ENCODE results near the gene MAN1C1. TPM values are rescaled to one million over a fixed set of nuclear protein-coding genes. Genes with fewer than 3 reads are reported as not detected.

The MAN1C1 gene
- total RNA-seq, 1 experiment from 2014 or later: 1.2 TPM

DNA sequence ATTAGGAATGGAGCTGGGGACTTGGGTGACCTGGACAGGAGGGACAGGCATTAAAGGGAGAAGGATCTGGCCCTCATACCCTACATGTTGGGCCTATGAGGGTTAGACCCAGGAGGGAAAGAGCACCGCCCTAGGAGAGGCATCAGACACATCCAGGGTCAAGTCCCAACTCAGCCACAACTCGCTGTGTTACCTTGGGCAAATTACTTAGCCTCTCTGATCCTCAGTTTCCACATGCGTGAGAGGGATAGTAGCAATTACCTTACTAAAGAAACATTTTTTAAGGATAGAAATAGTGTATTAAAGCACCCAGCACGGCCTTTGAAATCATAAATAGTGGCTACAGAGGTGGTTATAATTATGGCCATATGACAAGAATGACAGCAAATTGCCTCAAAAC, 163.3 kb downstream of the MAN1C1 start (continued):
- TF ChIP-seq, protein P1, sequence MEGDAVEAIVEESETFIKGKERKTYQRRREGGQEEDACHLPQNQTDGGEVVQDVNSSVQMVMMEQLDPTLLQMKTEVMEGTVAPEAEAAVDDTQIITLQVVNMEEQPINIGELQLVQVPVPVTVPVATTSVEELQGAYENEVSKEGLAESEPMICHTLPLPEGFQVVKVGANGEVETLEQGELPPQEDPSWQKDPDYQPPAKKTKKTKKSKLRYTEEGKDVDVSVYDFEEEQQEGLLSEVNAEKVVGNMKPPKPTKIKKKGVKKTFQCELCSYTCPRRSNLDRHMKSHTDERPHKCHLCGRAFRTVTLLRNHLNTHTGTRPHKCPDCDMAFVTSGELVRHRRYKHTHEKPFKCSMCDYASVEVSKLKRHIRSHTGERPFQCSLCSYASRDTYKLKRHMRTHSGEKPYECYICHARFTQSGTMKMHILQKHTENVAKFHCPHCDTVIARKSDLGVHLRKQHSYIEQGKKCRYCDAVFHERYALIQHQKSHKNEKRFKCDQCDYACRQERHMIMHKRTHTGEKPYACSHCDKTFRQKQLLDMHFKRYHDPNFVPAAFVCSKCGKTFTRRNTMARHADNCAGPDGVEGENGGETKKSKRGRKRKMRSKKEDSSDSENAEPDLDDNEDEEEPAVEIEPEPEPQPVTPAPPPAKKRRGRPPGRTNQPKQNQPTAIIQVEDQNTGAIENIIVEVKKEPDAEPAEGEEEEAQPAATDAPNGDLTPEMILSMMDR (IDR thresholded peaks at IDR 0.05 in 2 of 3, conservative IDR thresholded peaks at IDR 0.05 in 1 of 3; ENCODE audit: borderline replicate concordance in 1 of 3, insufficient read depth in 1 of 3, low read depth in 2 of 3, low read length in 2 of 3): no peak

DNA sequence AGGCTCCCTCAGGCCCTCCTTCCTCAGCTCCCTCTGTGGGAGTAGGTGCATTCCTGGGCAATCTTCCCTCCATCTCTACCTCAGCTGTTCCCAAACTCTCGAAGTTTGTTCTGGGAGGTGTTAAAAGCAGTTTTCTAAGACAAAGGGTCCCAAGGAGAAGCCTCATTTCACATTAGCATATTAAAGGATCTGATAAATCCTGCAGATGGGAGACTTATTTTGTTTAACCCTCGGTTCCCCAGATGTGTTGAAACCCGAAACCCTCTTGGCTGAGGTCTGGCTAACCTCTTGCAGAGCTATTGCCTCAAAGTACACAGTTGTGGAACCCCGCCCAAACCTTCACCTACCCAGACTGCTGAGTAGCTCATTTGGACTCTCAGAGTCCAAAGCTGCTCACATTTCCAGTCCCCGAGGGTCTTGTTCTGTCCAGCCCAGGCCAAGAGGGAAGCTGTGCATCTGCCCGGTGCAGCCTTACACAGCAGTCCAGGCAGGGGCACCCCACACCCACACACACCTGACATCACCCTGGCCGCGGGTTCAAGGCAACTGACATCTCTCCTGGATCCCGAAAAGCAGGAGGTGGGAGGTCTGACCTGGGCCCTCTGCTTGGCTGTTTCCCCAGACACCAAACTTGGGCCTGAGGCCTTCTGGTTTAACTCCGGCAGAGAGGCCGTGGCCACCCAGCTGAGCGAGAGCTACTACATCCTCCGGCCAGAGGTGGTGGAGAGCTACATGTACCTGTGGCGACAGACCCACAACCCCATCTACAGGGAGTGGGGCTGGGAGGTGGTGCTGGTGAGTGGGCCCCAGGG, 163.9 kb downstream of the MAN1C1 start:
- ATAC-seq: no peak
- RAD21 ChIA-PET (ENCODE audit: low non-redundant PET in 1 of 2, low total read pairs in 2 of 2, uncharacterized antibody in 2 of 2, unreplicated experiment in 2 of 2): no interaction called here
- Histone ChIP-seq H2AFZ (ENCODE audit: low read depth, low read length, poor library complexity, severe bottlenecking) (no peak overlapping the region), H3K36me3 (ENCODE audit: control insufficient read depth in 1 of 2, insufficient read depth in 2 of 2, low read length in 2 of 2) (no peaks in the 10 kb centered on the region), H3K79me2 (ENCODE audit: insufficient read depth, low read length) (no peaks in the 10 kb centered on the region), H3K9ac (ENCODE audit: low read length) (no peak overlapping the region), H3K4me3 (replicated peaks in 1 of 2; ENCODE audit: low read depth in 1 of 2, low read length in 2 of 2) (no peak overlapping the region), H3K27ac (ENCODE audit: low read depth, low read length) (no peak overlapping the region), H3K9me3 (ENCODE audit: control insufficient read depth in 1 of 2, insufficient read depth in 1 of 2, low read depth in 1 of 2, low read length in 2 of 2) (no peaks in the 10 kb centered on the region), H4K20me1 (ENCODE audit: insufficient read depth) (no peaks in the 10 kb centered on the region), H3K4me2 (ENCODE audit: low read length) (no peak overlapping the region), H3K4me1 (ENCODE audit: control insufficient read depth in 1 of 2, insufficient read depth in 2 of 2, low read length in 2 of 2) (peaks cover 5 to 7% of the 10 kb centered on the region in 2 experiments; a peak in 2 of 4 replicates), H3K27me3 (ENCODE audit: insufficient read depth, low read length) (no peaks in the 10 kb centered on the region), H3K9me2 (ENCODE audit: insufficient read depth) (no peaks in the 10 kb centered on the region)
- TF ChIP-seq POLR2A (IDR thresholded peaks at IDR 0.05; ENCODE audit: borderline replicate concordance, extremely low read depth, insufficient read depth, insufficient read length): no peak
- TF ChIP-seq CBX3 (IDR thresholded peaks at IDR 0.05; ENCODE audit: low read depth): no peak
- TF ChIP-seq, protein P1 (IDR thresholded peaks at IDR 0.05 in 2 of 3, conservative IDR thresholded peaks at IDR 0.05 in 1 of 3; ENCODE audit: borderline replicate concordance in 1 of 3, insufficient read depth in 1 of 3, low read depth in 2 of 3, low read length in 2 of 3): no peak
- TF ChIP-seq ELF1 (IDR thresholded peaks at IDR 0.05; ENCODE audit: borderline replicate concordance, low read depth): no peak
- no peak for TF ChIP-seq FOSL1 (IDR thresholded peaks at IDR 0.05; ENCODE audit: low read depth)
- no peak for TF ChIP-seq SIN3A (IDR thresholded peaks at IDR 0.05; ENCODE audit: low read depth)
- no peak for TF ChIP-seq POLR2AphosphoS5 (IDR thresholded peaks at IDR 0.05; ENCODE audit: low read depth, low read length)
- TF ChIP-seq RAD21 (IDR thresholded peaks at IDR 0.05; ENCODE audit: low read depth): no peak
- TF ChIP-seq, protein P2, sequence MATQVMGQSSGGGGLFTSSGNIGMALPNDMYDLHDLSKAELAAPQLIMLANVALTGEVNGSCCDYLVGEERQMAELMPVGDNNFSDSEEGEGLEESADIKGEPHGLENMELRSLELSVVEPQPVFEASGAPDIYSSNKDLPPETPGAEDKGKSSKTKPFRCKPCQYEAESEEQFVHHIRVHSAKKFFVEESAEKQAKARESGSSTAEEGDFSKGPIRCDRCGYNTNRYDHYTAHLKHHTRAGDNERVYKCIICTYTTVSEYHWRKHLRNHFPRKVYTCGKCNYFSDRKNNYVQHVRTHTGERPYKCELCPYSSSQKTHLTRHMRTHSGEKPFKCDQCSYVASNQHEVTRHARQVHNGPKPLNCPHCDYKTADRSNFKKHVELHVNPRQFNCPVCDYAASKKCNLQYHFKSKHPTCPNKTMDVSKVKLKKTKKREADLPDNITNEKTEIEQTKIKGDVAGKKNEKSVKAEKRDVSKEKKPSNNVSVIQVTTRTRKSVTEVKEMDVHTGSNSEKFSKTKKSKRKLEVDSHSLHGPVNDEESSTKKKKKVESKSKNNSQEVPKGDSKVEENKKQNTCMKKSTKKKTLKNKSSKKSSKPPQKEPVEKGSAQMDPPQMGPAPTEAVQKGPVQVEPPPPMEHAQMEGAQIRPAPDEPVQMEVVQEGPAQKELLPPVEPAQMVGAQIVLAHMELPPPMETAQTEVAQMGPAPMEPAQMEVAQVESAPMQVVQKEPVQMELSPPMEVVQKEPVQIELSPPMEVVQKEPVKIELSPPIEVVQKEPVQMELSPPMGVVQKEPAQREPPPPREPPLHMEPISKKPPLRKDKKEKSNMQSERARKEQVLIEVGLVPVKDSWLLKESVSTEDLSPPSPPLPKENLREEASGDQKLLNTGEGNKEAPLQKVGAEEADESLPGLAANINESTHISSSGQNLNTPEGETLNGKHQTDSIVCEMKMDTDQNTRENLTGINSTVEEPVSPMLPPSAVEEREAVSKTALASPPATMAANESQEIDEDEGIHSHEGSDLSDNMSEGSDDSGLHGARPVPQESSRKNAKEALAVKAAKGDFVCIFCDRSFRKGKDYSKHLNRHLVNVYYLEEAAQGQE (IDR thresholded peaks at IDR 0.05; ENCODE audit: low read depth): no peak
- POLR2A ChIA-PET: interaction anchor here (0.6 kb wide), 1 partner anchor 13 kb away, joined by 3 read pairs; no protein-coding TSS in a partner anchor
- DNase-seq (ENCODE audit: low read depth, low spot score): no peak
- intact Hi-C loops (cut with micrococcal nuclease): no loop called here
- BruUV-seq (replicated peaks): no TSS peak
- CTCF ChIA-PET: interaction anchor here (0.7 to 0.9 kb wide), 2 partner anchors 14 to 18 kb away, joined by 3 read pairs; no protein-coding TSS in a partner anchor

Data from HCT116 (cell line).